ENCODE results near the gene FAM118A.
"Not testable (repeated sequence)": the region's sequence is repeated elsewhere in the genome, so short reads cannot be mapped to it uniquely, and the experiment has no call there.

The FAM118A gene

GRCh38 chr22:45309422-45310227, at the start of gene FAM118A:
TSS of gene FAM118A (plus strand) at chr22:45309934. CDS start at chr22:45322380, 12,446 bp downstream.
- DNase-seq (ENCODE audit: low spot score) = peak; percentile 94

- DNase-seq (ENCODE audit: low spot score) = not testable (repeated sequence)
Observed at GRCh38 chr22:45260395-45260759, 49.4 kb upstream of the FAM118A start.

GRCh38 chr22:45261407-45262088, 48.2 kb upstream of the FAM118A start:
- no peak for DNase-seq (ENCODE audit: low spot score)

- DNase-seq (ENCODE audit: low spot score) = no peak
Observed at GRCh38 chr22:45262195-45262930, 47.4 kb upstream of the FAM118A start.

- DNase-seq (ENCODE audit: low spot score) = no peak
Observed at GRCh38 chr22:45262931-45263462, 46.7 kb upstream of the FAM118A start.

- no peak for DNase-seq (ENCODE audit: low spot score)
Observed at GRCh38 chr22:45263463-45264269, 46.1 kb upstream of the FAM118A start.

- DNase-seq (ENCODE audit: low spot score) = no peak
Observed at GRCh38 chr22:45265535-45265934, 44.2 kb upstream of the FAM118A start.

- DNase-seq (ENCODE audit: low spot score) = no peak
Observed at GRCh38 chr22:45268167-45268957, 41.4 kb upstream of the FAM118A start.

- DNase-seq (ENCODE audit: low spot score) = peak; percentile 88
Observed at GRCh38 chr22:45268958-45269844, 40.5 kb upstream of the FAM118A start.

GRCh38 chr22:45270095-45271020, 39.4 kb upstream of the FAM118A start:
- DNase-seq (ENCODE audit: low spot score) = no peak

- no peak for DNase-seq (ENCODE audit: low spot score)
Observed at GRCh38 chr22:45271667-45272201, 38.0 kb upstream of the FAM118A start.

- no peak for DNase-seq (ENCODE audit: low spot score)
Observed at GRCh38 chr22:45272498-45272897, 37.2 kb upstream of the FAM118A start.

GRCh38 chr22:45273452-45274075, 36.2 kb upstream of the FAM118A start:
- no peak for DNase-seq (ENCODE audit: low spot score)

- no peak for DNase-seq (ENCODE audit: low spot score)
Observed at GRCh38 chr22:45276507-45277105, 33.1 kb upstream of the FAM118A start.

GRCh38 chr22:45277720-45278119, 32.0 kb upstream of the FAM118A start:
- not testable (repeated sequence) for DNase-seq (ENCODE audit: low spot score)

GRCh38 chr22:45278125-45278524, 31.6 kb upstream of the FAM118A start:
- DNase-seq (ENCODE audit: low spot score) = no peak

- no peak for DNase-seq (ENCODE audit: low spot score)
Observed at GRCh38 chr22:45280587-45280980, 29.1 kb upstream of the FAM118A start.

Measured in CD4-positive, alpha-beta T cell treated with Interleukin-2 at 100 ng/mL for 4 hours (primary cell).